GM21526 (cell line): ENCODE results near the gene ZNF407.
A peak's percentile ranks its signal among the peaks of the same experiment; 100 is the strongest.
"Not testable (repeated sequence)": the region's sequence is repeated elsewhere in the genome, so short reads cannot be mapped to it uniquely, and the experiment has no call there.

Experiments
- ATAC-seq: cut with Tn5 transposase; IDR thresholded peaks from one replicate; pipeline ENCODE4 v1.9.1; 2021; ENCODE audit warnings: moderate library complexity; ENCODE audit not compliant: unreplicated experiment, low FRiP score

Gene ZNF407

GRCh38 chr18:74597662-74598349 is at the start of gene ZNF407:
Gene ZNF407, plus strand, starts transcription at chr18:74597870. Its CDS starts 33,150 bp downstream, at chr18:74631020.
- ATAC-seq: peak; percentile 67

- no peak for ATAC-seq
Measured at GRCh38 chr18:74549591-74550104, 48.0 kb upstream of the ZNF407 start.

GRCh38 chr18:74550886-74551285 is 46.8 kb upstream of the ZNF407 start:
- ATAC-seq: no peak

GRCh38 chr18:74551452-74551851 is 46.2 kb upstream of the ZNF407 start:
- no peak for ATAC-seq

- peak; percentile 97 for ATAC-seq
Measured at GRCh38 chr18:74551936-74552555, 45.6 kb upstream of the ZNF407 start.

GRCh38 chr18:74556126-74556525 is 41.5 kb upstream of the ZNF407 start:
- no peak for ATAC-seq

GRCh38 chr18:74558096-74558495 is 39.6 kb upstream of the ZNF407 start:
- no peak for ATAC-seq

- no peak for ATAC-seq
Measured at GRCh38 chr18:74562131-74562730, 35.4 kb upstream of the ZNF407 start.

- no peak for ATAC-seq
Measured at GRCh38 chr18:74562775-74563174, 34.9 kb upstream of the ZNF407 start.

- no peak for ATAC-seq
Measured at GRCh38 chr18:74563999-74564398, 33.7 kb upstream of the ZNF407 start.

- not testable (repeated sequence) for ATAC-seq
Measured at GRCh38 chr18:74565164-74565563, 32.5 kb upstream of the ZNF407 start.

- not testable (repeated sequence) for ATAC-seq
Measured at GRCh38 chr18:74565993-74566392, 31.7 kb upstream of the ZNF407 start.

- no peak for ATAC-seq
Measured at GRCh38 chr18:74567822-74568221, 29.8 kb upstream of the ZNF407 start.

- no peak for ATAC-seq
Measured at GRCh38 chr18:74569401-74569800, 28.3 kb upstream of the ZNF407 start.

- no peak for ATAC-seq
Measured at GRCh38 chr18:74570266-74570665, 27.4 kb upstream of the ZNF407 start.

- ATAC-seq: no peak
Measured at GRCh38 chr18:74571895-74572680, 25.6 kb upstream of the ZNF407 start.

GRCh38 chr18:74573053-74573452 is 24.6 kb upstream of the ZNF407 start:
- no peak for ATAC-seq

- no peak for ATAC-seq
Measured at GRCh38 chr18:74574916-74575315, 22.8 kb upstream of the ZNF407 start.

- ATAC-seq: no peak
Measured at GRCh38 chr18:74577019-74577418, 20.7 kb upstream of the ZNF407 start.

- no peak for ATAC-seq
Measured at GRCh38 chr18:74579496-74580065, 18.1 kb upstream of the ZNF407 start.
